Left colon (tissue), 2 donors: ENCODE measurements around the gene KLF1. TPM values are rescaled to one million over a fixed set of nuclear protein-coding genes. Genes with fewer than 3 reads are reported as not detected.

Source experiments
- ATAC-seq: fragments of 200-7000 bp; cut with Tn5 transposase; one replicate; pipeline ENCODE4 v1.9.1; 2020; ENCODE audit warnings: mild to moderate bottlenecking, moderate library complexity
- DNase-seq, 2 donors: peaks; one replicate each; pipeline ENCODE4 v3.0.0-alpha.2; 2020
- intact Hi-C, 2 donors: fragments of 100-400 bp; cut with DNase I in 1 of 2; cut with micrococcal nuclease in 1 of 2; formaldehyde crosslinking; loops; one replicate each; pipeline versions ENCODE4 v1.11.2 to v1.14.0; 2022; cut with DNase I, micrococcal nuclease
- microRNA-seq, 2 donors: library from miRNA; unstranded; fragments of <30 nt; microRNA quantifications; one replicate each; pipeline versions ENCODE4 v1.1.0 to v1.2.0, GENCODE V29; 2020
- total RNA-seq, 2 donors: library from RNA; stranded (reverse); fragmentation: NEBNext Ultra II Directional; extraction: Animal tissue kit (Norgen Biotek cat#: 25700); gene quantifications; one replicate each; pipeline ENCODE4 v1.2.1, GENCODE V29; 2021
- donor health status: DM: no; HTN: no; CAD: no.
- donor health status: DM: yes; HTN: yes; CAD: no.

The KLF1 gene
- total RNA-seq, 2 donors from 2014 or later = not detected

GRCh38 chr19:12843999-12844732, 42.8 kb downstream of the KLF1 start:
- ATAC-seq (no peak), DNase-seq (no peak)
- intact Hi-C loops = loop anchor here (10.0 kb wide), 1 partner anchor 79 kb away; no protein-coding TSS in a partner anchor

GRCh38 chr19:12843328-12843727, 43.7 kb downstream of the KLF1 start:
- intact Hi-C loops = loop anchor here (10.0 kb wide), 1 partner anchor 79 kb away; no protein-coding TSS in a partner anchor
- no peak for DNase-seq
- no peak for ATAC-seq

- DNase-seq = no peak
- no peak for ATAC-seq
- intact Hi-C loops = loop anchor here (10.0 kb wide), 1 partner anchor 78 kb away; no protein-coding TSS in a partner anchor
Observed at GRCh38 chr19:12842511-12842910, 44.5 kb downstream of the KLF1 start.

- ATAC-seq (peak; percentile 14), DNase-seq (no peak)
- intact Hi-C loops = loop anchor here (10.0 kb wide), 1 partner anchor 76 kb away; no protein-coding TSS in a partner anchor
Observed at GRCh38 chr19:12841094-12841493, 45.9 kb downstream of the KLF1 start.

- ATAC-seq (peak; percentile 86), DNase-seq (peak; percentile 83 to 86)
- intact Hi-C loops = loop anchor here (10.0 kb wide), 1 partner anchor 76 kb away; no protein-coding TSS in a partner anchor
Observed at GRCh38 chr19:12840091-12841079, 46.6 kb downstream of the KLF1 start.

- intact Hi-C loops = no loop called here
- ATAC-seq = no peak
- DNase-seq = no peak
Observed at GRCh38 chr19:12838886-12839756, 47.9 kb downstream of the KLF1 start.

GRCh38 chr19:12838182-12838885, 48.7 kb downstream of the KLF1 start, which contains the start of gene MAST1:
MAST1 (plus strand) TSS chr19:12838515; CDS start chr19:12838573, 58 bp downstream.
- ATAC-seq (peak; percentile 67), DNase-seq (peak in 1 of 2 donors; percentile 60)
- intact Hi-C loops = no loop called here

GRCh38 chr19:12837225-12837624, 49.8 kb downstream of the KLF1 start:
- no peak for DNase-seq
- intact Hi-C loops = no loop called here
- no peak for ATAC-seq

GRCh38 chr19:12836529-12836863, 50.5 kb downstream of the KLF1 start:
- no peak for DNase-seq
- no peak for ATAC-seq

GRCh38 chr19:12834976-12835757, 51.8 kb downstream of the KLF1 start:
- peak; percentile 36 for ATAC-seq
- peak in 1 of 2 donors; percentile 47 for DNase-seq

More at GRCh38 chr19:12836529-12836863, 50.5 kb downstream of the KLF1 start:
- intact Hi-C loops = no loop called here

GRCh38 chr19:12834566-12834943, 52.4 kb downstream of the KLF1 start, which contains the start of gene RTBDN:
RTBDN (minus strand) TSS chr19:12834579; CDS start chr19:12829979, 4,600 bp downstream.
- DNase-seq (no peak), ATAC-seq (no peak)
- intact Hi-C loops = no loop called here

More at GRCh38 chr19:12834976-12835757, 51.8 kb downstream of the KLF1 start:
- intact Hi-C loops = no loop called here

Small RNA genes within 50 kb of the gene (microRNA-seq; reads per million reads assigned to microRNA genes)
- gene MIR5695 (0 reads per million in 2 donors), gene MIR6794 (0 reads per million in 2 donors)

Other genes starting within 250 kb of the KLF1 start
- gene MAN2B1, start 220.5 kb downstream of the KLF1 start, total RNA-seq = 100 to 1,000 TPM in 1 of 2 donors, 10 to 100 TPM in 1; 77.9 to 116 TPM
- 1 to 10 TPM; 6.6 to 8.3 TPM for gene WDR83, start 220.4 kb downstream of the KLF1 start, total RNA-seq
- 10 to 100 TPM; 68.4 to 74.7 TPM for gene DHPS, start 205.3 kb downstream of the KLF1 start, total RNA-seq
- not detected for gene GNG14, start 199.2 kb downstream of the KLF1 start, total RNA-seq
- gene FBXW9, start 190.6 kb downstream of the KLF1 start, total RNA-seq = 1 to 10 TPM; 6.2 to 7.0 TPM
- 10 to 100 TPM; 39.5 to 74.0 TPM for gene TNPO2, start 163.3 kb downstream of the KLF1 start, total RNA-seq
- 100 to 1,000 TPM; 144 to 162 TPM for gene TRIR, start 152.5 kb downstream of the KLF1 start, total RNA-seq
- 10 to 100 TPM; 50.1 to 56.5 TPM for gene GET3, start 149.7 kb downstream of the KLF1 start, total RNA-seq
- 100 to 1,000 TPM; 139 to 207 TPM for gene BEST2, start 135.4 kb downstream of the KLF1 start, total RNA-seq
- gene HOOK2, start 111.6 kb downstream of the KLF1 start, total RNA-seq = 10 to 100 TPM; 58.3 to 83.1 TPM
- gene JUNB, start 95.7 kb downstream of the KLF1 start, total RNA-seq = 100 to 1,000 TPM; 169 to 314 TPM
- 100 to 1,000 TPM; 249 to 298 TPM for gene PRDX2, start 85.4 kb downstream of the KLF1 start, total RNA-seq
- 1 to 10 TPM; 3.2 to 4.4 TPM for gene THSD8, start 85.1 kb downstream of the KLF1 start, total RNA-seq
- gene RNASEH2A, start 80.6 kb downstream of the KLF1 start, total RNA-seq = 10 to 100 TPM in 1 of 2 donors, 1 to 10 TPM in 1; 5.7 to 10.9 TPM
- under 1 TPM in 1 of 2 donors, not detected in 1; 0.49 TPM for gene RTBDN, start 52.6 kb downstream of the KLF1 start, total RNA-seq
- gene MAST1, start 48.7 kb downstream of the KLF1 start, total RNA-seq = 1 to 10 TPM in 1 of 2 donors, under 1 TPM in 1; 0.82 to 1.4 TPM
- gene DNASE2, start 5.8 kb downstream of the KLF1 start, total RNA-seq = 10 to 100 TPM; 27.7 to 39.4 TPM
- gene GCDH, start 4.0 kb upstream of the KLF1 start, total RNA-seq = 10 to 100 TPM; 20.8 to 22.8 TPM
- not detected for gene SYCE2, start 32.1 kb upstream of the KLF1 start, total RNA-seq
- 10 to 100 TPM; 42.4 to 61.2 TPM for gene FARSA, start 46.5 kb upstream of the KLF1 start, total RNA-seq
- gene CALR, start 51.4 kb upstream of the KLF1 start, total RNA-seq = 100 to 1,000 TPM; 550 to 739 TPM
- 10 to 100 TPM; 70.9 to 80.3 TPM for gene RAD23A, start 58.7 kb upstream of the KLF1 start, total RNA-seq
- gene GADD45GIP1, start 70.0 kb upstream of the KLF1 start, total RNA-seq = 10 to 100 TPM; 13.1 to 17.5 TPM
- gene DAND5, start 82.4 kb upstream of the KLF1 start, total RNA-seq = under 1 TPM; 0.18 to 0.50 TPM
- 10 to 100 TPM; 49.8 to 61.7 TPM for gene NFIX, start 108.3 kb upstream of the KLF1 start, total RNA-seq
- 1 to 10 TPM; 2.0 to 4.5 TPM for gene LYL1, start 215.7 kb upstream of the KLF1 start, total RNA-seq
- gene TRMT1, start 229.5 kb upstream of the KLF1 start, total RNA-seq = 10 to 100 TPM; 22.0 to 23.6 TPM
- gene NACC1, start 231.1 kb upstream of the KLF1 start, total RNA-seq = 10 to 100 TPM; 56.1 to 67.2 TPM